Measurements from ENCODE around the gene HSP90B1. TPM values are rescaled to one million over a fixed set of nuclear protein-coding genes. Genes with fewer than 3 reads are reported as not detected.
A peak's percentile ranks its signal among the peaks of the same experiment; 100 is the strongest.

The HSP90B1 gene
- total RNA-seq, 3 donors from 2014 or later (not counting 1 experiment from before 2014, with no cell fraction given): 282 to 390 (median 389) TPM

- intact Hi-C loops (cut with micrococcal nuclease): loop anchor here (1.0 to 5.0 kb wide), 4 partner anchors 9 to 99 kb away; partner anchors contain the start of genes HCFC2 and HSP90B1
Measured at GRCh38 chr12:103965590-103966504, 35.6 kb downstream of the HSP90B1 start, which contains the start of gene TDG. TSS of gene TDG (plus strand) at chr12:103965872. CDS start at chr12:103966038, 166 bp downstream.

GRCh38 chr12:103966736-103967135 lies 36.5 kb downstream of the HSP90B1 start:
- Histone ChIP-seq H3K4me1 (ENCODE audit: control insufficient read depth, insufficient read depth, low read length) (peaks cover 12% of the 10 kb centered on the region), H3K4me3 (ENCODE audit: low read length) (peak overlapping the region; percentile 78)

More at GRCh38 chr12:103965590-103966504, 35.6 kb downstream of the HSP90B1 start, which contains the start of gene TDG:
- ATAC-seq: peak; percentile 92 to 99 (median 94)
- Mint-ChIP-seq H3K36me3 (no peaks in the 10 kb centered on the region), H3K4me1 (peaks cover 44 to 49% of the 10 kb centered on the region in 2 donors), H3K27me3 (ENCODE audit: low read depth in 2 of 2) (no peaks in the 10 kb centered on the region), H3K27ac (peak within 1 kb of the TSS; percentile 97 to 98), H3K4me3 (peak within 1 kb of the TSS; percentile 99), H3K9me3 (no peaks in the 10 kb centered on the region)
- Histone ChIP-seq H3K4me3 (ENCODE audit: low read length) (peak within 1 kb of the TSS; percentile 78), H3K36me3 (ENCODE audit: control insufficient read depth, insufficient read depth, low read length) (no peaks in the 10 kb centered on the region), H3K9me3 (ENCODE audit: control insufficient read depth, insufficient read depth, low read length) (no peaks in the 10 kb centered on the region), H3K27me3 (ENCODE audit: control insufficient read depth, insufficient read depth, low read length) (no peaks in the 10 kb centered on the region), H3K4me1 (ENCODE audit: control insufficient read depth, insufficient read depth, low read length) (peaks cover 12% of the 10 kb centered on the region), H3K27ac (ENCODE audit: low read length) (peak within 1 kb of the TSS; percentile 91)
- 2% methylated on average over 59 of the region's 64 CpGs for WGBS (ENCODE audit: insufficient coverage)
- DNase-seq: peak; percentile 92 to 99
- no peak for TF ChIP-seq CTCF (IDR thresholded peaks at IDR 0.05)

GRCh38 chr12:103969391-103969790 lies 39.2 kb downstream of the HSP90B1 start:
- intact Hi-C loops (cut with micrococcal nuclease): loop anchor here (5.0 kb wide), 1 partner anchor 87 kb away; no protein-coding TSS in a partner anchor
- H3K27me3 Mint-ChIP-seq (ENCODE audit: low read depth in 2 of 2): no peaks in the 10 kb centered on the region
- H3K4me3 ChIP-seq (ENCODE audit: low read length): no peak overlapping the region
- ATAC-seq (no peak), DNase-seq (no peak)
- no peak overlapping the region for H3K4me3 Mint-ChIP-seq
- peaks cover 8% of the 10 kb centered on the region for H3K36me3 ChIP-seq (ENCODE audit: control insufficient read depth, insufficient read depth, low read length)
- H3K36me3 Mint-ChIP-seq: no peaks in the 10 kb centered on the region
- H3K4me1 Mint-ChIP-seq: peaks cover 51 to 59% of the 10 kb centered on the region in 2 donors
- H3K27ac ChIP-seq (ENCODE audit: low read length): no peak overlapping the region
- no peaks in the 10 kb centered on the region for H3K9me3 Mint-ChIP-seq
- WGBS (ENCODE audit: insufficient coverage): 96% methylated on average over 2 of the region's 2 CpGs
- H3K4me1 ChIP-seq (ENCODE audit: control insufficient read depth, insufficient read depth, low read length): peaks cover 10% of the 10 kb centered on the region
- no peak for TF ChIP-seq CTCF (IDR thresholded peaks at IDR 0.05)
- no peaks in the 10 kb centered on the region for H3K27me3 ChIP-seq (ENCODE audit: control insufficient read depth, insufficient read depth, low read length)
- no peak overlapping the region for H3K27ac Mint-ChIP-seq
- H3K9me3 ChIP-seq (ENCODE audit: control insufficient read depth, insufficient read depth, low read length): no peaks in the 10 kb centered on the region

More at GRCh38 chr12:103966736-103967135, 36.5 kb downstream of the HSP90B1 start:
- no peak for ATAC-seq
- Mint-ChIP-seq H3K27ac (peak overlapping the region; percentile 97 to 98), H3K9me3 (no peaks in the 10 kb centered on the region), H3K4me1 (peaks cover 49 to 50% of the 10 kb centered on the region in 2 donors), H3K27me3 (ENCODE audit: low read depth in 2 of 2) (no peaks in the 10 kb centered on the region), H3K36me3 (no peaks in the 10 kb centered on the region), H3K4me3 (peak overlapping the region; percentile 99)
- Histone ChIP-seq H3K27ac (ENCODE audit: low read length) (peak overlapping the region; percentile 91), H3K9me3 (ENCODE audit: control insufficient read depth, insufficient read depth, low read length) (no peaks in the 10 kb centered on the region), H3K36me3 (ENCODE audit: control insufficient read depth, insufficient read depth, low read length) (no peaks in the 10 kb centered on the region), H3K27me3 (ENCODE audit: control insufficient read depth, insufficient read depth, low read length) (no peaks in the 10 kb centered on the region)
- WGBS (ENCODE audit: insufficient coverage): 57% methylated on average over 1 of the region's 1 CpG
- no peak for TF ChIP-seq CTCF (IDR thresholded peaks at IDR 0.05)
- intact Hi-C loops (cut with micrococcal nuclease): loop anchor here (5.0 kb wide), 1 partner anchor 84 kb away; no protein-coding TSS in a partner anchor
- DNase-seq: no peak
